ENCODE data around the gene CEP128.

The CEP128 gene

GRCh38 chr14:80941241-80942185 lies at the start of gene CEP128:
Gene CEP128, minus strand, starts transcription at chr14:80941738.
- in situ Hi-C loops (cut with HindIII; ENCODE audit: low pct_ligation_motif_present, low pct_unique_long_range_greater_than_20kb, low sequenced_read_pairs) = no loop called here

GRCh38 chr14:80988735-80989429 lies 47.3 kb upstream of the CEP128 start:
- in situ Hi-C loops (cut with HindIII; ENCODE audit: low pct_ligation_motif_present, low pct_unique_long_range_greater_than_20kb, low sequenced_read_pairs) = no loop called here
- DNase-seq = no peak

More at GRCh38 chr14:80941241-80942185, at the start of gene CEP128:
- peak; percentile 96 for DNase-seq

- in situ Hi-C loops (cut with HindIII; ENCODE audit: low pct_ligation_motif_present, low pct_unique_long_range_greater_than_20kb, low sequenced_read_pairs) = no loop called here
- DNase-seq = no peak
Measured at GRCh38 chr14:80988192-80988591, 46.7 kb upstream of the CEP128 start.

- DNase-seq = peak; percentile 69
- in situ Hi-C loops (cut with HindIII; ENCODE audit: low pct_ligation_motif_present, low pct_unique_long_range_greater_than_20kb, low sequenced_read_pairs) = no loop called here
Measured at GRCh38 chr14:80987235-80988032, 45.9 kb upstream of the CEP128 start.

- no peak for DNase-seq
Measured at GRCh38 chr14:80982711-80983110, 41.2 kb upstream of the CEP128 start.

GRCh38 chr14:80981673-80982072 lies 40.1 kb upstream of the CEP128 start:
- in situ Hi-C loops (cut with HindIII; ENCODE audit: low pct_ligation_motif_present, low pct_unique_long_range_greater_than_20kb, low sequenced_read_pairs) = no loop called here
- DNase-seq = no peak

More at GRCh38 chr14:80982711-80983110, 41.2 kb upstream of the CEP128 start:
- in situ Hi-C loops (cut with HindIII; ENCODE audit: low pct_ligation_motif_present, low pct_unique_long_range_greater_than_20kb, low sequenced_read_pairs) = no loop called here

- no peak for DNase-seq
- in situ Hi-C loops (cut with HindIII; ENCODE audit: low pct_ligation_motif_present, low pct_unique_long_range_greater_than_20kb, low sequenced_read_pairs) = no loop called here
Measured at GRCh38 chr14:80981156-80981555, 39.6 kb upstream of the CEP128 start.

- in situ Hi-C loops (cut with HindIII; ENCODE audit: low pct_ligation_motif_present, low pct_unique_long_range_greater_than_20kb, low sequenced_read_pairs) = no loop called here
Measured at GRCh38 chr14:80979951-80980350, 38.4 kb upstream of the CEP128 start.

GRCh38 chr14:80978403-80978802 lies 36.9 kb upstream of the CEP128 start:
- in situ Hi-C loops (cut with HindIII; ENCODE audit: low pct_ligation_motif_present, low pct_unique_long_range_greater_than_20kb, low sequenced_read_pairs) = no loop called here
- no peak for DNase-seq

More at GRCh38 chr14:80979951-80980350, 38.4 kb upstream of the CEP128 start:
- DNase-seq = no peak

GRCh38 chr14:80977221-80977620 lies 35.7 kb upstream of the CEP128 start:
- DNase-seq = no peak
- in situ Hi-C loops (cut with HindIII; ENCODE audit: low pct_ligation_motif_present, low pct_unique_long_range_greater_than_20kb, low sequenced_read_pairs) = no loop called here

- no peak for DNase-seq
- in situ Hi-C loops (cut with HindIII; ENCODE audit: low pct_ligation_motif_present, low pct_unique_long_range_greater_than_20kb, low sequenced_read_pairs) = no loop called here
Measured at GRCh38 chr14:80974679-80975078, 33.1 kb upstream of the CEP128 start.

- peak; percentile 86 for DNase-seq
- in situ Hi-C loops (cut with HindIII; ENCODE audit: low pct_ligation_motif_present, low pct_unique_long_range_greater_than_20kb, low sequenced_read_pairs) = no loop called here
Measured at GRCh38 chr14:80973931-80974641, 32.5 kb upstream of the CEP128 start.

GRCh38 chr14:80965037-80965436 lies 23.5 kb upstream of the CEP128 start:
- DNase-seq = no peak
- in situ Hi-C loops (cut with HindIII; ENCODE audit: low pct_ligation_motif_present, low pct_unique_long_range_greater_than_20kb, low sequenced_read_pairs) = no loop called here

GRCh38 chr14:80959496-80959895 lies 18.0 kb upstream of the CEP128 start:
- no peak for DNase-seq
- in situ Hi-C loops (cut with HindIII; ENCODE audit: low pct_ligation_motif_present, low pct_unique_long_range_greater_than_20kb, low sequenced_read_pairs) = no loop called here

GRCh38 chr14:80958939-80959338 lies 17.4 kb upstream of the CEP128 start:
- in situ Hi-C loops (cut with HindIII; ENCODE audit: low pct_ligation_motif_present, low pct_unique_long_range_greater_than_20kb, low sequenced_read_pairs) = no loop called here
- DNase-seq = no peak

GRCh38 chr14:80958226-80958625 lies 16.7 kb upstream of the CEP128 start:
- in situ Hi-C loops (cut with HindIII; ENCODE audit: low pct_ligation_motif_present, low pct_unique_long_range_greater_than_20kb, low sequenced_read_pairs) = no loop called here
- no peak for DNase-seq

GRCh38 chr14:80957613-80958012 lies 16.1 kb upstream of the CEP128 start:
- in situ Hi-C loops (cut with HindIII; ENCODE audit: low pct_ligation_motif_present, low pct_unique_long_range_greater_than_20kb, low sequenced_read_pairs) = no loop called here
- DNase-seq = no peak

- in situ Hi-C loops (cut with HindIII; ENCODE audit: low pct_ligation_motif_present, low pct_unique_long_range_greater_than_20kb, low sequenced_read_pairs) = no loop called here
- DNase-seq = no peak
Measured at GRCh38 chr14:80956922-80957321, 15.4 kb upstream of the CEP128 start.
